ENCODE measurements around the gene TNRC6B.

TNRC6B gene

DNA sequence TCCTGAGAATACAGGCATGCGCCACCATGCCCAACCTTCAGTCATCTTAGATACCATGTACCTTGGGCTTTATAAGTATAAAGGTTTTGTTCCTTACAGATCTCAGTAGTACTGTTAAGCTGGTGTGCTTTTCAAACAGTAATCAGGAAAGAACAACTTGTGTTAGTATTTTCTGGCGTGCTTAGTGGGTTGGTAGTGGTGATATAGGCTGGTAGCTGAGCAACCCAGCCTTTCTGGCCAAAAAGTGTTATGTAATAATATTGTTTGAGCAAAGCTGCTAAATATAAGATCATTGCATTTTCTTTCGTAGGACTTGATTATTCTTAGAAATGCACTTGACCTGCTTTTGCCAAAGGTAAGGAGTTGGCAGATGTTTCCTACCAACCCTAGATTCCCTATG is 175.0 kb downstream of the TNRC6B start:
- Histone ChIP-seq H3K4me3 (ENCODE audit: low read length in 2 of 2) (no peak overlapping the region), H3K36me3 (ENCODE audit: control insufficient read depth in 2 of 2, insufficient read depth in 2 of 2, low read length in 2 of 2) (peaks cover 19 to 24% of the 10 kb centered on the region in 2 donors), H3K9me3 (ENCODE audit: control insufficient read depth in 2 of 2, low read length in 2 of 2) (no peaks in the 10 kb centered on the region), H3K4me1 (ENCODE audit: control insufficient read depth, insufficient read depth, low read length) (peaks cover 7% of the 10 kb centered on the region), H3K27me3 (ENCODE audit: control insufficient read depth in 1 of 2, insufficient read depth in 2 of 2, low read length in 2 of 2) (no peaks in the 10 kb centered on the region), H3K27ac (ENCODE audit: low read length) (no peak overlapping the region), H3K9ac (ENCODE audit: low read length in 2 of 2) (no peak overlapping the region)

DNA sequence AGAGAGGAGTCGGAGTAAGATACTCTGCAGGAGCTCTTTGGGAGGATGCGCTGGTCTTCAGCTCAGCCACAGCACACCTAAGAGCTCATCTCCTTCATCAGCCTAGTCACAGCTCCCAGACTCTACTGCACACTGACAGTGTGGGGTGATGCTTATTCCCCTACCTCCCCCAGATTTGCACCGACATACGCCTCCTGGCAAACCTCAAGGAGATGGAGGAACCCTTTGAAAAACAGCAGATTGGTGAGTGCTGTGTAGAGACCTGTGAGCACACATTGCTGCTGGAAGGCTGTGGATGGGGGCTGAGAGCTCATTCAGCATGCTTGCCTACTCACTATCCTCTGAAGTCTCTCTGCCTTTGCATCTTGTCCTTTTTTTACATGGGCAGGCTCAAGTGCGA is 183.4 kb downstream of the TNRC6B start:
- Histone ChIP-seq H3K4me1 (ENCODE audit: control insufficient read depth, insufficient read depth, low read length) (no peaks in the 10 kb centered on the region), H3K36me3 (ENCODE audit: control insufficient read depth in 2 of 2, insufficient read depth in 2 of 2, low read length in 2 of 2) (peaks cover 61 to 66% of the 10 kb centered on the region in 2 donors), H3K4me3 (ENCODE audit: low read length in 2 of 2) (no peak overlapping the region), H3K27me3 (ENCODE audit: control insufficient read depth in 1 of 2, insufficient read depth in 2 of 2, low read length in 2 of 2) (no peaks in the 10 kb centered on the region), H3K9ac (ENCODE audit: low read length in 2 of 2) (no peak overlapping the region), H3K27ac (ENCODE audit: low read length) (no peak overlapping the region), H3K9me3 (ENCODE audit: control insufficient read depth in 2 of 2, low read length in 2 of 2) (no peaks in the 10 kb centered on the region)

DNA sequence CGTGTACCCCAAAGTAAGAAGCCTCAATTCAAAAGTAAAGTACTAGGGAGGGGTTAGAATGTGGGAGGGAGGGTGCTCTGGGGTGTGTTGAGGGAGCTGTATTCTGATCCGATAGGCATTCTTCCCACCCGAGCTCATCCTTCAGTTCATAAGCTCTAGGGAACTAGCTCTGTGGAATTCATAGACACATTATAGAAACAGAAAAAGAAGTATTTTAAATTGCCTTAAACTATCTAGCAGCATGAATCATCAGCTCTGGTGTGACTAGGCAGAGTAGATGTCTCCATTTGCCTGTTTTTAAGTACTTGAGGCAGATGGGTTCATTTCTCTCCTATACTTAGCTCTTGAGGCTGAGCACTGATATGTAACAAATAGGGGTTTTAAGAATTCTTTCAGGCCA is 185.3 kb downstream of the TNRC6B start:
- Histone ChIP-seq H3K27me3 (ENCODE audit: control insufficient read depth in 1 of 2, insufficient read depth in 2 of 2, low read length in 2 of 2) (no peaks in the 10 kb centered on the region), H3K4me3 (ENCODE audit: low read length in 2 of 2) (no peak overlapping the region), H3K27ac (ENCODE audit: low read length) (no peak overlapping the region), H3K36me3 (ENCODE audit: control insufficient read depth in 2 of 2, insufficient read depth in 2 of 2, low read length in 2 of 2) (peaks cover 65 to 73% of the 10 kb centered on the region in 2 donors), H3K9me3 (ENCODE audit: control insufficient read depth in 2 of 2, low read length in 2 of 2) (no peaks in the 10 kb centered on the region), H3K4me1 (ENCODE audit: control insufficient read depth, insufficient read depth, low read length) (no peaks in the 10 kb centered on the region), H3K9ac (ENCODE audit: low read length in 2 of 2) (no peak overlapping the region)

DNA sequence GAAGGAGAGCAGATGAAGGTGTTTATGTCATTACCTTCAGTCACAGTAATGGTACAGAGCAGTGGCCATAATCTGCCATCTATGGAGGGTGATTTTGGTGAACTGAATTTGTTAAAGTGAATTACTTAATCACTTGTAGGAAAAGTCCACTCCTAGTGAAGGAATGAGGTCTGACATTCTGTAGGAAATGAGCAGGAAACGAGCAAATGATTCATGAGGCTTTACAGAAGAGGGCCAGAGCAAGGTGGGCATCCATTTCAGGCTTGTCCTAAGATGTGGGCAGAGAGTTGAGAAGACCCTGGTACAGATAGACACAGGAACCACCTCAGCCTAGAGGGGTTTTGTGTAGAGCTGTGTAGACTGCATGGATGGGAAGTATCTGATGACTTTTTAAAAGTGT is 186.7 kb downstream of the TNRC6B start:
- no peak overlapping the region for H3K9ac ChIP-seq (ENCODE audit: low read length in 2 of 2)
- H3K36me3 ChIP-seq (ENCODE audit: control insufficient read depth in 2 of 2, insufficient read depth in 2 of 2, low read length in 2 of 2), result peaks cover 56 to 66% of the 10 kb centered on the region in 2 donors
- no peak overlapping the region for H3K27ac ChIP-seq (ENCODE audit: low read length)
- H3K9me3 ChIP-seq (ENCODE audit: control insufficient read depth in 2 of 2, low read length in 2 of 2), result no peaks in the 10 kb centered on the region
- no peaks in the 10 kb centered on the region for H3K27me3 ChIP-seq (ENCODE audit: control insufficient read depth in 1 of 2, insufficient read depth in 2 of 2, low read length in 2 of 2)
- no peaks in the 10 kb centered on the region for H3K4me1 ChIP-seq (ENCODE audit: control insufficient read depth, insufficient read depth, low read length)
- H3K4me3 ChIP-seq (ENCODE audit: low read length in 2 of 2), result no peak overlapping the region

DNA sequence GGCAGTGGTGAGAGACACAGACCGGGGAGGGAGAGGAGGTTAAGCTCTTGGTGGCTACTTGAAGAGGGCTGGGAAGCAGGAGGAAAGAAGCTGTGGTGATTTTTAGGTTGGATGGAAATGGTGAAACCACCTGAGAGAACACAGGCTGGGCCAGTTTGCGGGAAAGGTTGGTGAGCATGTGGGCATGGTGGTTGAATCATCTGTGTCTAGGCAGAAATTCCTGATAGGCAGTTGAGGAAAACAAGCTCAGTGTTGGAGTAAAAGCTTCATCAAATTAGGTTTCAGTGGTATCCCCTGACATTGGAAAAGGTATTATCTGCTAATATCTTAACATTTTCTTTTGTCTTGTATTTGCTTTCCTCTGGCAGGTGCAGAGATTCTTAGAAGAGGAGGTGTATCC is 188.3 kb downstream of the TNRC6B start:
- Histone ChIP-seq H3K27ac (ENCODE audit: low read length) (no peak overlapping the region), H3K27me3 (ENCODE audit: control insufficient read depth in 1 of 2, insufficient read depth in 2 of 2, low read length in 2 of 2) (no peaks in the 10 kb centered on the region), H3K4me3 (ENCODE audit: low read length in 2 of 2) (no peak overlapping the region), H3K4me1 (ENCODE audit: control insufficient read depth, insufficient read depth, low read length) (no peaks in the 10 kb centered on the region), H3K9me3 (ENCODE audit: control insufficient read depth in 2 of 2, low read length in 2 of 2) (no peaks in the 10 kb centered on the region), H3K36me3 (ENCODE audit: control insufficient read depth in 2 of 2, insufficient read depth in 2 of 2, low read length in 2 of 2) (peaks cover 42 to 53% of the 10 kb centered on the region in 2 donors), H3K9ac (ENCODE audit: low read length in 2 of 2) (no peak overlapping the region)

DNA sequence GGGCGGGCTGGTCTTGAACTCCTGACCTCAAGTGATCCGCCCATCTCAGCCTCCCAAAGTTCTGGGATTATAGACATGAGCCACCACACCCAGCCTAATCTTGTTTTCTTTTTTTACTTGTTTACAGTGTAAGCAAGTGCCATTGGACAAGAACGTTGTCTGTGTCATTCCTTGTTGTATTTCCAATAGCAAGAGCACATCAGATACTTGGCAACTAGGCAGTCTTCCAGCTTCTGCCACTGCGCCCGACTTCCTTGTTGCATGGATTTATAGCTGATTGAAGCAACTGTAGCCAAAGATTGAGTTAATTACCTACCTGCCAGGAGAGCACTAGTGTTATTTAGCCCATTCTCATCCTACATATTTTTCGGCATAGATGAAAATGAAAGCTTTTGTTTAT is 189.6 kb downstream of the TNRC6B start:
- no peaks in the 10 kb centered on the region for H3K4me1 ChIP-seq (ENCODE audit: control insufficient read depth, insufficient read depth, low read length)
- H3K9ac ChIP-seq (ENCODE audit: low read length in 2 of 2), result no peak overlapping the region
- no peak overlapping the region for H3K4me3 ChIP-seq (ENCODE audit: low read length in 2 of 2)
- H3K9me3 ChIP-seq (ENCODE audit: control insufficient read depth in 2 of 2, low read length in 2 of 2), result no peaks in the 10 kb centered on the region
- H3K36me3 ChIP-seq (ENCODE audit: control insufficient read depth in 2 of 2, insufficient read depth in 2 of 2, low read length in 2 of 2), result peaks cover 29 to 41% of the 10 kb centered on the region in 2 donors
- H3K27me3 ChIP-seq (ENCODE audit: control insufficient read depth in 1 of 2, insufficient read depth in 2 of 2, low read length in 2 of 2), result no peaks in the 10 kb centered on the region
- no peak overlapping the region for H3K27ac ChIP-seq (ENCODE audit: low read length)

DNA sequence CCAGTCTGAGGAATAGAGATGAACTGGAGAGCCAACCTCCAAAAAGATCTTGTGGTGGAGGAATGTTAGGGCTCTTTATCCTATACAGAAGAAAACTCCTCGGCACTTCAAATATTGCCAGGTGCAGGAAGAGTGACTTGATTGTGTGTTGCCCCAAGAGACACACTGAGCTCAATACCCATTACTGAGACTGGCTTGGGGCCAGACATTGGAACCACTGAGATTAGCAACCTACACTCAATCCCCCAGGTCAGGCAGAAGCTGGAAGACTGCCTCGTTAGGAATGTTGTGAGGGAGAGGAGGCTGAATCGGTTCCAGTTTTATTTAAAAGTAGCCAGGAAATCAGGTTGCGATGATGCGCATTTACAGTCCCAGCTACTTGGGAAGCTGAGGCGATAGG is 190.3 kb downstream of the TNRC6B start:
- H3K36me3 ChIP-seq (ENCODE audit: control insufficient read depth in 2 of 2, insufficient read depth in 2 of 2, low read length in 2 of 2), result peaks cover 22 to 34% of the 10 kb centered on the region in 2 donors

DNA sequence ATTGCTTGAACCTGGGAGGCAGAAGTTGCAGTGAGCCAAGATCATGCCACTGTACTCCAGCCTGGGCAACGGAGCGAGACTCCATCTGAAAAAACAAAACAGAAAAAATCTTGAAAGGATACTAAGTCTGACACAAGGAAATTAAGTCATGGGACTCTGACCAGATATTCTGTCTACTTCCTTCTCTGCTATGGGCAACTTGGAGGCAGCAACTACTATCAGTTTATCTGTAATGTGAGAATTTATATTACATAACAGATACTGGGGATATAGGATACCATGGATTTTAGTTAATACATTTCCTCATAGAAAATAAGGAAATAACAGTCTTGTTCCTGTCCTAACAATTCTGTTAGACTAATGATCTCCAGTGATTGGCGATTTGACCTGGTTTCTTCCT is 191.1 kb downstream of the TNRC6B start:
- Histone ChIP-seq H3K4me3 (ENCODE audit: low read length in 2 of 2) (no peak overlapping the region), H3K4me1 (ENCODE audit: control insufficient read depth, insufficient read depth, low read length) (no peaks in the 10 kb centered on the region), H3K36me3 (ENCODE audit: control insufficient read depth in 2 of 2, insufficient read depth in 2 of 2, low read length in 2 of 2) (peaks cover 20 to 33% of the 10 kb centered on the region in 2 donors), H3K9ac (ENCODE audit: low read length in 2 of 2) (no peak overlapping the region), H3K27me3 (ENCODE audit: control insufficient read depth in 1 of 2, insufficient read depth in 2 of 2, low read length in 2 of 2) (no peaks in the 10 kb centered on the region), H3K9me3 (ENCODE audit: control insufficient read depth in 2 of 2, low read length in 2 of 2) (no peaks in the 10 kb centered on the region), H3K27ac (ENCODE audit: low read length) (no peak overlapping the region)

More for the DNA sequence above, 190.3 kb downstream of the TNRC6B start:
- Histone ChIP-seq H3K27ac (ENCODE audit: low read length) (no peak overlapping the region), H3K9me3 (ENCODE audit: control insufficient read depth in 2 of 2, low read length in 2 of 2) (no peaks in the 10 kb centered on the region), H3K27me3 (ENCODE audit: control insufficient read depth in 1 of 2, insufficient read depth in 2 of 2, low read length in 2 of 2) (no peaks in the 10 kb centered on the region), H3K4me1 (ENCODE audit: control insufficient read depth, insufficient read depth, low read length) (no peaks in the 10 kb centered on the region), H3K4me3 (ENCODE audit: low read length in 2 of 2) (no peak overlapping the region), H3K9ac (ENCODE audit: low read length in 2 of 2) (no peak overlapping the region)

DNA sequence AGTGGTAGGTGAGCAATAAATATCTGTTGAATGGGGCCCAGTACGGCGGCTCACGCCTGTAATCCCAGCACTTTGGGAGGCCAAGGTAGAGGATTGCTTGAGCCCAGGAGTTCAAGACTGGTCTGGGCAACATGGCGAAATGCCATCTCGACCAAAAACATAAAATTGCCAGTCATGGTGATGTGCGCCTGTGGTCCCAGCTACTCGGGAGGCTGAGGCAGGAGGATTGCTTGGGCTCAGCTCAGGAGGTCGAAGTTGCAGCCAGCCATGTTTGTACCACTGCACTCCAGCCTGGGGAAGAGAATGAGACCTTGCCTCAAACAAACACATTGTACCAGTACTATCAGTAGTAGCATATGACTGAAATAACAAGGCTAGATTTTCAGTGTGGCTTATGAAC is 196.8 kb downstream of the TNRC6B start:
- no peak overlapping the region for H3K27ac ChIP-seq (ENCODE audit: low read length)
- no peak overlapping the region for H3K4me3 ChIP-seq (ENCODE audit: low read length in 2 of 2)
- H3K36me3 ChIP-seq (ENCODE audit: control insufficient read depth in 2 of 2, insufficient read depth in 2 of 2, low read length in 2 of 2), result no peaks in the 10 kb centered on the region
- H3K4me1 ChIP-seq (ENCODE audit: control insufficient read depth, insufficient read depth, low read length), result no peaks in the 10 kb centered on the region
- no peaks in the 10 kb centered on the region for H3K9me3 ChIP-seq (ENCODE audit: control insufficient read depth in 2 of 2, low read length in 2 of 2)
- H3K27me3 ChIP-seq (ENCODE audit: control insufficient read depth in 1 of 2, insufficient read depth in 2 of 2, low read length in 2 of 2), result no peaks in the 10 kb centered on the region
- no peak overlapping the region for H3K9ac ChIP-seq (ENCODE audit: low read length in 2 of 2)

DNA sequence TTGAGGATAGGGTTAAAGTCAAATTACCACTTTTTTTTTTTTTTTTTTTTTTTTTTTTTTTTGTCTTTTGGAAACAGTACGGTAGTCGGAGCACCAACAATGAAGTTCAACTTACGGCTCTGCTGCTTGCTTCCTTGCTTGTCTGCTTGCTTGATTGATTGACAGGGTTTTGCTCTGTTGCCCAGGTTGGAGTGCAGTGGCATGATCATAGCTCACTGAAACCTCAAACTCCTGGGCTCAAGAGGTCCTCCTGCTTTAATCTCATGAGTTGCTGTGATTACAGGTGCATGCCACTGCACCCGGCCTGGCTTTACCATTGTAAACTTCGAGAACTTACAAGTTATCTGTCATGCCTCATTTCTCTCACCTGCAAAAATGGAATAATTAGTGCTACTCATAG is 198.4 kb downstream of the TNRC6B start:
- Histone ChIP-seq H3K27me3 (ENCODE audit: control insufficient read depth in 1 of 2, insufficient read depth in 2 of 2, low read length in 2 of 2) (no peaks in the 10 kb centered on the region), H3K9me3 (ENCODE audit: control insufficient read depth in 2 of 2, low read length in 2 of 2) (no peaks in the 10 kb centered on the region), H3K36me3 (ENCODE audit: control insufficient read depth in 2 of 2, insufficient read depth in 2 of 2, low read length in 2 of 2) (no peaks in the 10 kb centered on the region), H3K4me3 (ENCODE audit: low read length in 2 of 2) (no peak overlapping the region), H3K27ac (ENCODE audit: low read length) (no peak overlapping the region), H3K9ac (ENCODE audit: low read length in 2 of 2) (no peak overlapping the region), H3K4me1 (ENCODE audit: control insufficient read depth, insufficient read depth, low read length) (no peaks in the 10 kb centered on the region)

DNA sequence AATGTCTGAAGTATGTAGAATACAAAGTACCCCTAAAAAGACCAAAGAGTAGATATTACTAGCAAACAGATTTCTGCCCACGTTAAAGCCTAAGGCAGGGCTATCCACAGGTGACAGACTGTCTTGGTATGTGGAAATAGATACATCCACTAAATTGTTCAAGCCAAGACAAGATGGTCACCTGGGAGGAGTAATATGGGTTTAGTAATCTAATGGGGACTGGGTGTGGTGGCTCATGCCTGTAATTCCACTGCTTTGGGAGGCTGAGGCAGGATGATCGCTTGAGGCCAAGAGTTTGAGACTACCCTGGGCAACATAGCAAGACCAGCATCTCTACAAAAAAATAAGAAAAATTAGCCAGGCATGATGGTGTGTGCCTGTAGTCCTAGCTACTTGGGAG is 200.2 kb downstream of the TNRC6B start:
- Histone ChIP-seq H3K36me3 (ENCODE audit: control insufficient read depth in 2 of 2, insufficient read depth in 2 of 2, low read length in 2 of 2) (no peaks in the 10 kb centered on the region), H3K9ac (ENCODE audit: low read length in 2 of 2) (no peak overlapping the region), H3K27ac (ENCODE audit: low read length) (no peak overlapping the region), H3K4me3 (ENCODE audit: low read length in 2 of 2) (no peak overlapping the region), H3K27me3 (ENCODE audit: control insufficient read depth in 1 of 2, insufficient read depth in 2 of 2, low read length in 2 of 2) (no peaks in the 10 kb centered on the region), H3K4me1 (ENCODE audit: control insufficient read depth, insufficient read depth, low read length) (no peaks in the 10 kb centered on the region), H3K9me3 (ENCODE audit: control insufficient read depth in 2 of 2, low read length in 2 of 2) (no peaks in the 10 kb centered on the region)

Measured in stomach smooth muscle (tissue), 2 donors.